ENCODE measurements around the gene SLAMF9.

- TF ChIP-seq CTCF (IDR thresholded peaks at IDR 0.05) (no peak), REST (IDR thresholded peaks at IDR 0.05; ENCODE audit: insufficient read depth in 1 of 2, low read depth in 2 of 2, low read length in 1 of 2) (no peak)
Measured at GRCh38 chr1:159980076-159980475, 26.0 kb upstream of the SLAMF9 start.
